Right cardiac atrium (tissue), 5 donors: Measurements from ENCODE around the gene RAB33A. TPM values are rescaled to one million over a fixed set of nuclear protein-coding genes. Genes with fewer than 3 reads are reported as not detected.

Source experiments
- ATAC-seq, 2 donors: fragments of 200-7000 bp; cut with Tn5 transposase; one replicate each; pipeline versions ENCODE4 v1.8.0 to v1.9.1; 2020; ENCODE audit warnings: moderate library complexity in 2 of 2, mild to moderate bottlenecking in 1 of 2
- DNase-seq, 3 donors: peaks; one replicate each; pipeline ENCODE4 v3.0.0-alpha.2; 2020
- H3K27ac ChIP-seq: one replicate; pipeline ENCODE4 v1.5.1; 2013; ENCODE audit warnings: mild to moderate bottlenecking, low read length, control low read depth, moderate library complexity
- H3K27me3 ChIP-seq: one replicate; pipeline ENCODE4 v1.6.1; 2013; ENCODE audit not compliant: control insufficient read depth, insufficient read depth
- H3K4me1 ChIP-seq: one replicate; pipeline ENCODE4 v1.6.1; 2013; ENCODE audit warnings: low read length; ENCODE audit not compliant: control insufficient read depth, insufficient read depth
- H3K4me3 ChIP-seq: one replicate; pipeline ENCODE4 v1.5.1; 2013; ENCODE audit warnings: low read length, control low read depth
- H3K9me3 ChIP-seq: one replicate; pipeline ENCODE4 v1.6.1; 2013; ENCODE audit warnings: low read length; ENCODE audit not compliant: control insufficient read depth
- WGBS: extraction: QIAGEN DNeasy Blood & Tissue Kit; methylation state at CpG from one replicate; pipeline ENCODE4 v1.1.7; 2013; 5-methylcytosine and 5-hydroxymethylcytosine counted together
- intact Hi-C, 4 donors: fragments of 100-400 bp; cut with DNase I; formaldehyde crosslinking; loops; one replicate each; pipeline versions ENCODE4 v1.11.0 to v1.14.0; 2022 to 2023
- long read RNA-seq, 4 donors: library from polyadenylated mRNA; unstranded; transcript quantifications; one replicate each; pipeline ENCODE4 v2.0.0, GENCODE V29; 2020 to 2021
- polyA plus RNA-seq: library from polyadenylated mRNA; stranded (reverse); fragments of 200-250 nt; gene quantifications from one replicate; pipeline ENCODE4 v1.2.3, GENCODE V29; 2013
- total RNA-seq, 4 donors: library from RNA; stranded (reverse); fragmentation: NEBNext Ultra II Directional; extraction: Animal tissue kit (Norgen Biotek cat#: 25700); gene quantifications; one replicate each; pipeline ENCODE4 v1.2.1, GENCODE V29; 2021
- donor health status: healthy with polysubstance abuse.
- donor health status: DM: no; HTN: yes; CAD: no.
- donor health status: DM: no; HTN: no; CAD: no.
- donor health status: DM: no; HTN: yes; CAD: no; lungs with severe emphysema.
- donor health status: DM: yes; HTN: yes; CAD: no.

Gene RAB33A
- total RNA-seq = 10 to 100 TPM in 3 of 4 donors, 1 to 10 TPM in 1; 9.8 to 21.9 (median 18.9) TPM
- polyA plus RNA-seq = 11.3 TPM
- long read RNA-seq, donor 1, transcript RAB33A-201 (2 exons, 1,258 nt) = major isoform, 25 of 25 reads
- long read RNA-seq, donor 1, partial matches to known transcripts = 0 of 25 reads
- long read RNA-seq, donor 1, other reads (novel, unspliced or antisense) = 0 of 25 reads
- long read RNA-seq, donor 2, transcript RAB33A-201 (2 exons, 1,258 nt) = major isoform, 11 of 12 reads
- long read RNA-seq, donor 2, partial matches to known transcripts = 0 of 12 reads
- long read RNA-seq, donor 2, other reads (novel, unspliced or antisense) = 1 of 12 reads
- long read RNA-seq, donor 3, transcript RAB33A-201 (2 exons, 1,258 nt) = major isoform, 23 of 24 reads
- long read RNA-seq, donor 3, partial matches to known transcripts = 1 of 24 reads
- long read RNA-seq, donor 3, other reads (novel, unspliced or antisense) = 0 of 24 reads
- long read RNA-seq, donor 4, transcript RAB33A-201 (2 exons, 1,258 nt) = major isoform, 12 of 12 reads
- long read RNA-seq, donor 4, partial matches to known transcripts = 0 of 12 reads
- long read RNA-seq, donor 4, other reads (novel, unspliced or antisense) = 0 of 12 reads

- DNase-seq = peak; percentile 24 to 68 (median 62)
- intact Hi-C loops = no loop called here
These were observed at the start of gene RAB33A for GRCh38 chrX:130171446-130172126. Gene RAB33A, plus strand, starts transcription at chrX:130171962. Its CDS starts 101 bp downstream, at chrX:130172063.

GRCh38 chrX:130124577-130124976, 47.2 kb upstream of the RAB33A start:
- Histone ChIP-seq H3K4me1 (peaks cover 9% of the 10 kb centered on the region), H3K9me3 (no peaks in the 10 kb centered on the region), H3K27me3 (no peaks in the 10 kb centered on the region), H3K4me3 (no peak overlapping the region), H3K27ac (peak overlapping the region; percentile 86)
- intact Hi-C loops = no loop called here
- DNase-seq (no peak), ATAC-seq (no peak)
- 70% methylated on average over 4 of the region's 4 CpGs for WGBS

More at GRCh38 chrX:130171446-130172126, at the start of gene RAB33A:
- H3K4me3 ChIP-seq = peak within 1 kb of the TSS; percentile 30
- peaks cover 5% of the 10 kb centered on the region for H3K4me1 ChIP-seq
- peak within 1 kb of the TSS; percentile 70 for H3K27ac ChIP-seq
- peak; percentile 9 to 31 for ATAC-seq
- H3K9me3 ChIP-seq = no peaks in the 10 kb centered on the region
- H3K27me3 ChIP-seq = no peaks in the 10 kb centered on the region
- WGBS = under 1% methylated on average over 57 of the region's 61 CpGs

GRCh38 chrX:130125091-130125874, 46.5 kb upstream of the RAB33A start:
- peak; percentile 83 to 85 for ATAC-seq
- WGBS = 20% methylated on average over 13 of the region's 13 CpGs

GRCh38 chrX:130130990-130131389, 40.8 kb upstream of the RAB33A start:
- Histone ChIP-seq H3K9me3 (no peaks in the 10 kb centered on the region), H3K4me3 (no peak overlapping the region), H3K27me3 (no peaks in the 10 kb centered on the region), H3K4me1 (peaks cover under 1% of the 10 kb centered on the region), H3K27ac (no peak overlapping the region)
- DNase-seq = no peak
- ATAC-seq = no peak
- WGBS = 91% methylated on average over 5 of the region's 5 CpGs
- intact Hi-C loops = loop anchor here in 1 of 4 donors (10.0 kb wide), 1 partner anchor 46 kb away; no protein-coding TSS in a partner anchor

More at GRCh38 chrX:130125091-130125874, 46.5 kb upstream of the RAB33A start:
- intact Hi-C loops = no loop called here
- Histone ChIP-seq H3K27ac (peak overlapping the region; percentile 86), H3K9me3 (no peaks in the 10 kb centered on the region), H3K4me3 (no peak overlapping the region), H3K27me3 (no peaks in the 10 kb centered on the region), H3K4me1 (peaks cover 9% of the 10 kb centered on the region)
- peak; percentile 77 to 86 (median 78) for DNase-seq

- Histone ChIP-seq H3K27ac (no peak overlapping the region), H3K27me3 (no peaks in the 10 kb centered on the region), H3K4me3 (no peak overlapping the region), H3K9me3 (no peaks in the 10 kb centered on the region), H3K4me1 (no peaks in the 10 kb centered on the region)
- 66% methylated on average over 5 of the region's 5 CpGs for WGBS
- ATAC-seq = no peak
- DNase-seq = no peak
- intact Hi-C loops = loop anchor here in 1 of 4 donors (10.0 kb wide), 1 partner anchor 52 kb away; no protein-coding TSS in a partner anchor
These were observed 35.3 kb upstream of the RAB33A start for GRCh38 chrX:130136496-130136895.

- intact Hi-C loops = loop anchor here in 1 of 4 donors (10.0 kb wide), 1 partner anchor 52 kb away; no protein-coding TSS in a partner anchor
- Histone ChIP-seq H3K4me3 (no peak overlapping the region), H3K9me3 (no peaks in the 10 kb centered on the region), H3K27ac (no peak overlapping the region), H3K27me3 (no peaks in the 10 kb centered on the region), H3K4me1 (no peaks in the 10 kb centered on the region)
- ATAC-seq (no peak), DNase-seq (no peak)
- 89% methylated on average over 8 of the region's 8 CpGs for WGBS
These were observed 34.8 kb upstream of the RAB33A start for GRCh38 chrX:130136961-130137360.

GRCh38 chrX:130139474-130140201, 32.1 kb upstream of the RAB33A start:
- intact Hi-C loops = loop anchor here in 1 of 4 donors (10.0 kb wide), 1 partner anchor 55 kb away; no protein-coding TSS in a partner anchor
- DNase-seq (no peak), ATAC-seq (peak in 1 of 2 donors; percentile 34)
- Histone ChIP-seq H3K27ac (no peak overlapping the region), H3K4me3 (no peak overlapping the region), H3K27me3 (no peaks in the 10 kb centered on the region), H3K9me3 (no peaks in the 10 kb centered on the region), H3K4me1 (no peaks in the 10 kb centered on the region)
- WGBS = 33% methylated on average over 3 of the region's 3 CpGs

GRCh38 chrX:130144509-130144908, 27.3 kb upstream of the RAB33A start:
- no peaks in the 10 kb centered on the region for H3K4me1 ChIP-seq
- no peak overlapping the region for H3K27ac ChIP-seq
- ATAC-seq (no peak), DNase-seq (no peak)
- intact Hi-C loops = no loop called here
- no peak overlapping the region for H3K4me3 ChIP-seq
- no peaks in the 10 kb centered on the region for H3K27me3 ChIP-seq
- H3K9me3 ChIP-seq = no peaks in the 10 kb centered on the region
- 76% methylated on average over 3 of the region's 3 CpGs for WGBS

GRCh38 chrX:130145123-130145522, 26.6 kb upstream of the RAB33A start:
- Histone ChIP-seq H3K27me3 (no peaks in the 10 kb centered on the region), H3K27ac (no peak overlapping the region), H3K4me1 (no peaks in the 10 kb centered on the region), H3K4me3 (no peak overlapping the region), H3K9me3 (no peaks in the 10 kb centered on the region)
- ATAC-seq = no peak
- DNase-seq = no peak
- intact Hi-C loops = no loop called here
- 90% methylated on average over 4 of the region's 4 CpGs for WGBS

GRCh38 chrX:130147631-130148030, 24.1 kb upstream of the RAB33A start:
- WGBS = 67% methylated on average over 5 of the region's 5 CpGs
- Histone ChIP-seq H3K27me3 (no peaks in the 10 kb centered on the region), H3K4me3 (no peak overlapping the region), H3K4me1 (no peaks in the 10 kb centered on the region), H3K9me3 (no peaks in the 10 kb centered on the region), H3K27ac (no peak overlapping the region)
- intact Hi-C loops = no loop called here
- no peak for DNase-seq
- no peak for ATAC-seq
